Measurements from ENCODE around the gene ANOS1.
"Not testable (repeated sequence)": the region's sequence is repeated elsewhere in the genome, so short reads cannot be mapped to it uniquely, and the experiment has no call there.

Gene ANOS1

GRCh38 chrX:8520791-8521190, 211.1 kb downstream of the ANOS1 start:
- Histone ChIP-seq H3K4me3 (no peak overlapping the region), H3K27ac (no peak overlapping the region)
- no peak for DNase-seq (ENCODE audit: low spot score)
- no peak for TF ChIP-seq CTCF (IDR thresholded peaks at IDR 0.05)

GRCh38 chrX:8520178-8520577, 211.8 kb downstream of the ANOS1 start:
- Histone ChIP-seq H3K4me3 (no peak overlapping the region), H3K27ac (no peak overlapping the region)
- TF ChIP-seq CTCF (IDR thresholded peaks at IDR 0.05) = no peak
- no peak for DNase-seq (ENCODE audit: low spot score)

GRCh38 chrX:8504451-8504850, 227.5 kb downstream of the ANOS1 start:
- no peak for TF ChIP-seq CTCF (IDR thresholded peaks at IDR 0.05)
- peak overlapping the region in 1 of 2 donors; percentile 75 for H3K27ac ChIP-seq
- no peak for DNase-seq (ENCODE audit: low spot score)
- peak overlapping the region; percentile 47 for H3K4me3 ChIP-seq

GRCh38 chrX:8502101-8502500, 229.8 kb downstream of the ANOS1 start:
- not testable (repeated sequence) for H3K27ac ChIP-seq; DNase-seq (ENCODE audit: low spot score); H3K4me3 ChIP-seq

GRCh38 chrX:8500203-8500602, 231.7 kb downstream of the ANOS1 start:
- H3K4me3 ChIP-seq = no peak overlapping the region
- no peak for DNase-seq (ENCODE audit: low spot score)
- no peak overlapping the region for H3K27ac ChIP-seq
- TF ChIP-seq CTCF (IDR thresholded peaks at IDR 0.05) = no peak

- not testable (repeated sequence) for DNase-seq (ENCODE audit: low spot score); H3K4me3 ChIP-seq; H3K27ac ChIP-seq
These were observed 236.9 kb downstream of the ANOS1 start for GRCh38 chrX:8495036-8495435.

- no peak for TF ChIP-seq CTCF (IDR thresholded peaks at IDR 0.05)
- DNase-seq (ENCODE audit: low spot score) = no peak
- no peak overlapping the region for H3K4me3 ChIP-seq
- no peak overlapping the region for H3K27ac ChIP-seq
These were observed 247.5 kb downstream of the ANOS1 start for GRCh38 chrX:8484360-8484949.

Data from coronary artery (tissue), 2 donors.